Astrocyte of the cerebellum (primary cell): ENCODE measurements around the gene SV2C.

Experiments
- DNase-seq: peaks from one replicate; pipeline ENCODE4 v3.0.0-alpha.2; 2011; ENCODE audit warnings: low read depth
- H3K4me3 ChIP-seq: 2 replicates; pipeline ENCODE4 v1.5.1; 2011; ENCODE audit warnings: mild to moderate bottlenecking, low read depth, low read length, moderate library complexity
- CTCF ChIP-seq: IDR thresholded peaks from 2 replicates; pipeline ENCODE4 v1.5.1; 2012; ENCODE audit warnings: low read length, low read depth, moderate library complexity, mild to moderate bottlenecking; ENCODE audit errors: missing control alignments
- in situ Hi-C: cut with HindIII; loops from 2 replicates; pipeline ENCODE4 v1.10.0; 2017; ENCODE audit warnings: low sequenced_read_pairs

SV2C gene

DNA sequence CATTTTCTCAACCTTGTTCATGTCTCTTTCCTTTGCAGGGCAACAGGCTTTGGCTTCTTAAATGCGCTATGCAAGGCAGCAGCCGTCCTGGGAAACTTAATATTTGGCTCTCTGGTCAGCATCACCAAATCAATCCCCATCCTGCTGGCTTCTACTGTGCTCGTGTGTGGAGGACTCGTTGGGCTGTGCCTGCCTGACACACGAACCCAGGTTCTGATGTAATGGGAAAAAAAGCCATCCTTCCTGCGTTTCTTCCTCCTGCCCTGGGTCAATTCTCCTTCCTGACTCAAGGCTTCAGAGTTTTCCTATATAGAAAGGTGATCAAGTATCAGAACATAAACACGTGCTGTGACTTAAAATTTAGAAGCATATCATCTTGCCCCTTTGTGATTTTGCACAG is 242.1 kb downstream of the SV2C start:
- no peak overlapping the region for H3K4me3 ChIP-seq
- in situ Hi-C loops: no loop called here
- no peak for DNase-seq

DNA sequence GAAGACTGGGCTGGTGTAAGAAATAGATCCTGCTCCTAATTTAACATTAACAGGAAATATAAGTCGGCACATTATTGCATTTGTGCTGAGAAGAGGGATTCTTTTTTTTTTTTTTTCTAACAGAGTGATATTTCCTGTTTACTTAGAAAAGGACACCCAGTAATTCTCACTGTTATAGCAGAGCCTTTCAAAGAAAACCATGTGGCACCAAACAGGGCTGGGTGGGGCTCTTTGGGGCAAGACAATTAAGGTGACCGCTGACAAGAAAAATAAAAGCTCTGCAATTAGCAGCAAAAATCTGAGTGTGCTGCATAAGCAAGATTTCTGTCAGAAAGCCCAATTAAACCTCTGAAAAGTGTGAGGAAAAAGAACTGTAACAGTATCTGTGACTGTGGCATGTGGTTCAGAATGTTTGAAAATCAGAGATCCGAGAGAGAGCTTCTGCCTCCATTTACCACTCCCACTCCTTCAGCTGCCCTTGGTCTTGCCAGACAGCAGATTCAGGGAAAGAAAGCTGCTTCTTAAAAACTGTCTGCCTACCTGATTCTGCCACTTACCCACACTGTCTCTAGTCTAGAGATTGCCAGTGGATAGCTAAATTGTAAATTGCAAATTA is 242.8 kb downstream of the SV2C start:
- in situ Hi-C loops: no loop called here
- DNase-seq: no peak
- TF ChIP-seq CTCF: no peak
- H3K4me3 ChIP-seq: no peak overlapping the region

More for the DNA sequence above, 242.1 kb downstream of the SV2C start:
- no peak for TF ChIP-seq CTCF

- H3K4me3 ChIP-seq: no peak overlapping the region
- no peak for DNase-seq
- in situ Hi-C loops: no loop called here
- TF ChIP-seq CTCF: no peak
Observed at GRCh38 chr5:76326577-76327302, 243.6 kb downstream of the SV2C start.

DNA sequence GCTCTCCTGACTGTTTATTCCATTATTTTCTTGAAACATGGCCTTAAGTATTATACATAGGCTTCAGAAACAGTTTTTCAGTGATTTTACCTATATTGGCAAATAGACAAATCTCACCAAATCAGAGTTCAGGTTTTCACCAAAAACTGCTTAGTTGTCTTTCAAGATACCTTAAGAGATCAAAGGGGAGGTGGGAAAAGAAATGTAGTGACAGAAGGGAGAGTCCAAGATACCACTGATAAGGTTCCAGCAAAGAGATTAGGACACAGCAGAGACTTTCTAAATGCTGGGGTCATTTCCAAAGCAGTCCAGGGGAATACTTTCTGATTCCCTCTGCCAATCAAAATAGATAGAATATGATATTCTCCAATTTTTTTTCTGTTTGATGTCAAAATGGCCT is 246.2 kb downstream of the SV2C start:
- in situ Hi-C loops: no loop called here
- no peak overlapping the region for H3K4me3 ChIP-seq
- DNase-seq: no peak
- no peak for TF ChIP-seq CTCF

GRCh38 chr5:76331126-76331525 is 247.9 kb downstream of the SV2C start:
- no peak for TF ChIP-seq CTCF
- H3K4me3 ChIP-seq: no peak overlapping the region
- in situ Hi-C loops: no loop called here
- no peak for DNase-seq

- no peak overlapping the region for H3K4me3 ChIP-seq
- in situ Hi-C loops: no loop called here
- no peak for DNase-seq
- TF ChIP-seq CTCF: no peak
Observed at GRCh38 chr5:76332102-76332501, 248.9 kb downstream of the SV2C start.
